AG10803 (cell line): ENCODE results near the gene SPINDOC.

Experiments used
- DNase-seq: peaks from one replicate; pipeline ENCODE4 v3.0.0; 2010; ENCODE audit warnings: low read depth
- H3K4me3 ChIP-seq: 2 replicates; pipeline ENCODE4 v1.5.1; 2011; ENCODE audit warnings: mild to moderate bottlenecking, low read length, control low read depth
- CTCF ChIP-seq: conservative IDR thresholded peaks from 2 replicates; pipeline ENCODE4 v1.5.1; 2011; ENCODE audit warnings: mild to moderate bottlenecking, low read length, control low read depth, inconsistent platforms

The SPINDOC gene

GRCh38 chr11:63813563-63814382 lies 517 bp downstream of the SPINDOC start:
- TF ChIP-seq CTCF, result no peak
- DNase-seq, result peak; percentile 51
- peak overlapping the region; percentile 89 for H3K4me3 ChIP-seq

GRCh38 chr11:63814383-63814736 lies 1.1 kb downstream of the SPINDOC start:
- no peak for DNase-seq
- TF ChIP-seq CTCF, result no peak
- H3K4me3 ChIP-seq, result peak overlapping the region; percentile 89

- H3K4me3 ChIP-seq, result no peak overlapping the region
- no peak for DNase-seq
- no peak for TF ChIP-seq CTCF
These were observed 2.9 kb downstream of the SPINDOC start for GRCh38 chr11:63816166-63816565.

GRCh38 chr11:63816732-63817131 lies 3.5 kb downstream of the SPINDOC start:
- no peak overlapping the region for H3K4me3 ChIP-seq
- TF ChIP-seq CTCF, result no peak
- DNase-seq, result no peak

- no peak for DNase-seq
- H3K4me3 ChIP-seq, result no peak overlapping the region
- no peak for TF ChIP-seq CTCF
These were observed 4.7 kb downstream of the SPINDOC start for GRCh38 chr11:63817758-63818498.

GRCh38 chr11:63818609-63819008 lies 5.4 kb downstream of the SPINDOC start:
- H3K4me3 ChIP-seq, result no peak overlapping the region
- no peak for DNase-seq
- TF ChIP-seq CTCF, result no peak

GRCh38 chr11:63821411-63821810 lies 8.2 kb downstream of the SPINDOC start:
- DNase-seq, result no peak
- no peak overlapping the region for H3K4me3 ChIP-seq
- no peak for TF ChIP-seq CTCF
